Measurements from ENCODE around the gene RAB3A.

Gene RAB3A

GRCh38 chr19:18173054-18173571 is 30.7 kb downstream of the RAB3A start:
- peak overlapping the region; percentile 65 for H3K4me3 ChIP-seq (ENCODE audit: low read depth, low read length)
- no peaks in the 10 kb centered on the region for H3K27me3 ChIP-seq (replicated peaks)
- no peak overlapping the region for H3K27ac ChIP-seq
- in situ Hi-C loops (cut with HindIII; ENCODE audit: low pct_ligation_motif_present, low sequenced_read_pairs), result no loop called here
- DNase-seq, result no peak
- TF ChIP-seq, protein P1, sequence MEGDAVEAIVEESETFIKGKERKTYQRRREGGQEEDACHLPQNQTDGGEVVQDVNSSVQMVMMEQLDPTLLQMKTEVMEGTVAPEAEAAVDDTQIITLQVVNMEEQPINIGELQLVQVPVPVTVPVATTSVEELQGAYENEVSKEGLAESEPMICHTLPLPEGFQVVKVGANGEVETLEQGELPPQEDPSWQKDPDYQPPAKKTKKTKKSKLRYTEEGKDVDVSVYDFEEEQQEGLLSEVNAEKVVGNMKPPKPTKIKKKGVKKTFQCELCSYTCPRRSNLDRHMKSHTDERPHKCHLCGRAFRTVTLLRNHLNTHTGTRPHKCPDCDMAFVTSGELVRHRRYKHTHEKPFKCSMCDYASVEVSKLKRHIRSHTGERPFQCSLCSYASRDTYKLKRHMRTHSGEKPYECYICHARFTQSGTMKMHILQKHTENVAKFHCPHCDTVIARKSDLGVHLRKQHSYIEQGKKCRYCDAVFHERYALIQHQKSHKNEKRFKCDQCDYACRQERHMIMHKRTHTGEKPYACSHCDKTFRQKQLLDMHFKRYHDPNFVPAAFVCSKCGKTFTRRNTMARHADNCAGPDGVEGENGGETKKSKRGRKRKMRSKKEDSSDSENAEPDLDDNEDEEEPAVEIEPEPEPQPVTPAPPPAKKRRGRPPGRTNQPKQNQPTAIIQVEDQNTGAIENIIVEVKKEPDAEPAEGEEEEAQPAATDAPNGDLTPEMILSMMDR (IDR thresholded peaks at IDR 0.05; ENCODE audit: low read depth, low read length, missing control alignments), result no peak
- peaks cover 17% of the 10 kb centered on the region for H3K36me3 ChIP-seq (replicated peaks)

- in situ Hi-C loops (cut with HindIII; ENCODE audit: low pct_ligation_motif_present, low sequenced_read_pairs), result no loop called here
- TF ChIP-seq, protein P1 (IDR thresholded peaks at IDR 0.05; ENCODE audit: low read depth, low read length, missing control alignments), result no peak
- Histone ChIP-seq H3K36me3 (replicated peaks) (peaks cover 19% of the 10 kb centered on the region), H3K27me3 (replicated peaks) (no peaks in the 10 kb centered on the region), H3K27ac (no peak overlapping the region), H3K4me3 (ENCODE audit: low read depth, low read length) (no peak overlapping the region)
- DNase-seq, result no peak
Measured at GRCh38 chr19:18172331-18173053, 31.4 kb downstream of the RAB3A start.

DNA sequence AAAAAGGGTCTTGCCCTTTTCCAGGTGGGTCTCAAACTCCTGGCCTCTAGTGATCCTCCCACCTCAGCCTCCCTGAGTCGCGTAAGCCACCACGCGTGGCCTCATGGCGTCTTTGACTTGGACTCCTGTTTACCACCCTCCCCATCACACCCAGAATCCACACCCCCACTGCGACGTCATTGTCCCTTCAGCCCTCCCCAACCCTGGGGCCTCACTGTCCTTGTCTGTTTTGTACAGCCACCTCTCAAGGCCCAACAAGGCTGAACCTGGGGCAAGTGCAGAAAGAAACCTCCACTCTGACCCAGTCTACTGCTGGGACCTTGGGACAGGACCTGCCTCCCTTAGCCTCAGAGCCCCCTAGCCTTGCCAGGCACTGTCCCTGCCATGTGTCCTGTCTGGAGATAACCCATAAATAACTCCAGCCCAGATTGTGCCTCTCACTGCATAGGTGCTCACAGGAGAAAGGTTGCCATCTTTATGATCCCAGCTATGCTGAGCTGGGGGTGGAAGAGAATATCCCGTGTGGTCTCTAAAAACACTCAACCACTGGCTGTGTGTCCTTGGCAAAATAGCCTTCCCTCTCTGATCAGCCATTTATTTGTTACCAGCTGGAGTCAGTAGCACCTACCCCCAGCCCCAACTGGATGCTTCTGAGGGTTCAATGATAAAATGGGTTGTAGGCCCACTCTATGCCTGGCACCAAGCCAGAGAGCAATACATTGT is 32.1 kb downstream of the RAB3A start:
- in situ Hi-C loops (cut with HindIII; ENCODE audit: low pct_ligation_motif_present, low sequenced_read_pairs), result no loop called here
- no peak overlapping the region for H3K4me3 ChIP-seq (ENCODE audit: low read depth, low read length)
- TF ChIP-seq, protein P1 (IDR thresholded peaks at IDR 0.05; ENCODE audit: low read depth, low read length, missing control alignments), result no peak
- no peak for DNase-seq
- H3K27ac ChIP-seq, result no peak overlapping the region
- H3K36me3 ChIP-seq (replicated peaks), result peaks cover 27% of the 10 kb centered on the region
- H3K27me3 ChIP-seq (replicated peaks), result no peaks in the 10 kb centered on the region

DNA sequence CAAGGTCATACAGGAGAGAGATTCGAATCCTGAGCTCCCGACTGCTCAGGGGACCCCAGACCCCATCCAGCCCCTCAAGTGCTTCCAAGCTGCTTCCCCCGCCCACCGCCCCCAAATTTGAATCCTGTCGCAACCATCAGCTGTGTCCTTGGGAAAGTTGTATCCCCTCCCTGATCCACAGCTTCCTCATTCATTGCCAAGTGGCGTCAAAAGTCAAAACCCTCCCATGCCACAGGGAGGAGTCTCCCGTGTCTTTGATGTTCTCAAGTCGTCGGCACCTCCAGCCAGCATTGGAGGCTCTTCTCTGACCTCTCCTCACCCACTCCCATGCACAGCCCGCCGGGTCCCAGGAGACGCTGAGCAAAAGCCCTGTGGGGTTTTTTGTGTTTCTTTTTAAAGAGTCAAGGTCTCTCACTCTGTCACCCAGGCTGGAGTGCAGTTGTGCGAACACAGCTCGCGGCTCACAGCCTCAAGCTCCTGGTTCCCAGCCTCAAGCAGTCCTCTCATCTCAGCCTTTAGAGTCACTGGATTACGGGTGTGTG is 33.1 kb downstream of the RAB3A start:
- TF ChIP-seq, protein P1 (IDR thresholded peaks at IDR 0.05; ENCODE audit: low read depth, low read length, missing control alignments), result no peak
- Histone ChIP-seq H3K27ac (no peak overlapping the region), H3K36me3 (replicated peaks) (peaks cover 35% of the 10 kb centered on the region), H3K4me3 (ENCODE audit: low read depth, low read length) (no peak overlapping the region), H3K27me3 (replicated peaks) (no peaks in the 10 kb centered on the region)
- in situ Hi-C loops (cut with HindIII; ENCODE audit: low pct_ligation_motif_present, low sequenced_read_pairs), result no loop called here
- DNase-seq, result no peak

- H3K4me3 ChIP-seq (ENCODE audit: low read depth, low read length), result no peak overlapping the region
- H3K36me3 ChIP-seq (replicated peaks), result peaks cover 46% of the 10 kb centered on the region
- no peak overlapping the region for H3K27ac ChIP-seq
- TF ChIP-seq, protein P1 (IDR thresholded peaks at IDR 0.05; ENCODE audit: low read depth, low read length, missing control alignments), result no peak
- DNase-seq, result no peak
- in situ Hi-C loops (cut with HindIII; ENCODE audit: low pct_ligation_motif_present, low sequenced_read_pairs), result no loop called here
- no peaks in the 10 kb centered on the region for H3K27me3 ChIP-seq (replicated peaks)
Measured at GRCh38 chr19:18168673-18169381, 35.0 kb downstream of the RAB3A start.
